Measurements from ENCODE around the gene ZFX.
"Not testable (repeated sequence)": the region's sequence is repeated elsewhere in the genome, so short reads cannot be mapped to it uniquely, and the experiment has no call there.

ZFX gene

GRCh38 chrX:24149351-24150050, at the start of gene ZFX:
TSS of gene ZFX (plus strand) at chrX:24149729. CDS start at chrX:24172743, 23,014 bp downstream.
- DNase-seq: peak; percentile 86

- no peak for DNase-seq
Observed at GRCh38 chrX:24100713-24101112, 48.8 kb upstream of the ZFX start.

DNA sequence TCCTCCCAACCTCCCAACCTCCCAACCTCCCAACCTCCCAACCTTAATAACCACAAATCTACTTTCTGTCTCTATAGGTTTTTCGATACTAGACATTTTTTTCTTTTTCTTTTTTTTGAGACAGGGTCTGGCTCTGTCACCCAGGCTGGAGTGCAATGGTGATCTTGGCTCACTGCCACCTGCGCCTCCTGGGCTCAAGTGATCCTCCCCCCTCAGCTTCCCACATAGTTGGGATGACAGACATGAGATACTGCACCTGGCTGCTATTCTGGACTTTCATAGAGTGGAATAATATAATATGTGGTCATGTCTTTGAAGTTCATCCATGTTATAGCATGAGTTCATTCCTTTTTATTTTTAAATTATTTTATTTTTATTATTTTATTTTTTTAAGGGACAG, 39.5 kb upstream of the ZFX start:
- DNase-seq: no peak

DNA sequence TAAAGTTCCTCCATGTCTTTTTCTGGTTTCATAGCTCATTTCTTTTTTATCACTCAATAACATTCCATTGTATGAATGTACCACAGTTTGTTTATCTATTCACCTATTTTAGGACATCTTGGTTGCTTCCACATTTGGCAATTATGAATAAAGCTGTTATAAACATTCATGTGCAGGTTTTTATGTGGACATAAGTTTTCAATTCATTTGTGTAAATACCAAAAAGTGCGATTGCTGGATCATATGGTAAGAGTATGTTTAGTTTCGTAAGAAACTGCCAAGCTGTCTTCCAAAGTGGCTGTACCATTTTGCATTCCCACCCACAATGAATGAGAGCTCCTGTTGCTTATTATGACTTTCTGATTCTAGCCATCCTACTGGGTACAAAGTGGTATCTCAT, 36.3 kb upstream of the ZFX start:
- DNase-seq: no peak

DNA sequence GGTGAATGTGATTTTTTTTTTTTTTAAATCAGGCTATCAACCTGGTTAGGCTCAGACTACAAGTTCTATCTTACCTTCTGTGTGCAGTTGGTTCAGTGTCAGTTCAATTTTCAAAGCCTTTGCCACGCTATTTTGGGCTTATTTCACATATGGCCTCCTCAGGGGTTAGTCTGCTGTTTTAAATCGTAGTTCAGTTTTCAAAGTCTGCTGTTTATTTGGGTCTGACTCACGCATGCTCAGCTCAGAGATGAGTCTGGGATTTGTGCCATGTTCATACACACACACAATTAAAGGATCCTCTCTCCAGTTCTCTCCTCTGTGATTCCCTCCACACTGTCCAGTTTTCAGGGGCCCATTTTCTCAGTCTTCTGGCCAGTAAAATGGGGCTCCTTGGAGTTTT, 32.3 kb upstream of the ZFX start:
- DNase-seq: no peak

GRCh38 chrX:24124244-24124799, 25.2 kb upstream of the ZFX start:
- DNase-seq: no peak

- no peak for DNase-seq
Observed at GRCh38 chrX:24125028-24125612, 24.4 kb upstream of the ZFX start.

DNA sequence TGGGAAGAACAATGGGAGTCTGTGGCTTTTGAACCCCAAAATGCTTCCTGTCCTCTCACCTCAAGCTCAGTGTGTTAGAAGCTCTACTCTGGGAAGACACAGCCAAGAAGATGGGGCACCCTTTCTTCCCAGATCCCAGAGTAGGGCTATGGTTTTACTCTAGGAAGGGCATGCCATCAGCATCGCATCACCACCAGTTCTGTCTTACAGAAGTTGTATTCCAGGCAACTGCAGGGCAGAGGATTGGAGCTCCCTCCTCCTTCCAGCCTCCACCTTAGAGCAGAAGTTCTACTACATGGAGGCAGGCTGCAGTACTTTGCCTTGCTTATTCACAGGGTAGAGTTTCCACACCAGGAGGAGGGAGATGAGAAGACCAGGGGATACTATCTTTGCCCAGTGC, 18.1 kb upstream of the ZFX start:
- no peak for DNase-seq

DNA sequence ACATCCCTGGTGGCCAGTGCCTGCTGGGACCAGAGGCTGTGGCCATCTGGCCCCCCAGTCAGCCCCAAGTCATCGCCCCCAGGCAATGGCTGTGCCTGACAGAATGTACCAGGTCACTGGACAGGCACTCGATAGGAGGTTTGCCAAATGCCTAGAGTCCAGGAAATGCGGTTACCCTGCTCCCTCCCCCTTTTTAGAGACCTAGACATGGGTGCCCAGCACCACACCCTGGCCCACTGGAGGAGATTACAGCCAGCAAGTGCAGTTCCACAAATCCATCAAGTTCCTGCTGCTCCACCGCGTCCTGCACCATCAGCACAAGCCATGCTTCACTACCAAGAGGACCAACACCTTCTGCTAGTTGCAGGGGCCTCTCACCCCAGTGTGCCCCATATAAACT, 16.2 kb upstream of the ZFX start:
- DNase-seq: no peak

DNA sequence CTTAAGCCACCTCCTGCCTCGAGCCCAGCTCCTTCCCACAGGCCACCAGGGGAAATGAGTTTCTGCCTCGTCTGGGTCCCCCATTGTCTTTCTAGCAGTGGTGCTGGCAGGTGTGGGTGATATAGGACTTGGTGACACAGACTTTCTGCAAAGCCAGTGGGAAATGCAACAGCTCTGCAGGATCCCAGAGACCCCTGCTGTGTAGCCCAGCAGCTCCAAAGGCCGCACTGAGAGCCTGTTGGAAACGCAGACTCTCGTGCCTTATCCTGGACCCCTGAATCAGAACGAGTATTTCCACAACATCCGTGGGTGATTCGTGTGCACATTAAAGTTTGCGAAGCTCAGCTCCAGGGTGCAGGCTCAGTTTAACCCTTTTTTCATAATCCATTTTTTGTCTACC, 13.8 kb upstream of the ZFX start:
- DNase-seq: not testable (repeated sequence)

GRCh38 chrX:24137192-24137591, 12.3 kb upstream of the ZFX start:
- no peak for DNase-seq

DNA sequence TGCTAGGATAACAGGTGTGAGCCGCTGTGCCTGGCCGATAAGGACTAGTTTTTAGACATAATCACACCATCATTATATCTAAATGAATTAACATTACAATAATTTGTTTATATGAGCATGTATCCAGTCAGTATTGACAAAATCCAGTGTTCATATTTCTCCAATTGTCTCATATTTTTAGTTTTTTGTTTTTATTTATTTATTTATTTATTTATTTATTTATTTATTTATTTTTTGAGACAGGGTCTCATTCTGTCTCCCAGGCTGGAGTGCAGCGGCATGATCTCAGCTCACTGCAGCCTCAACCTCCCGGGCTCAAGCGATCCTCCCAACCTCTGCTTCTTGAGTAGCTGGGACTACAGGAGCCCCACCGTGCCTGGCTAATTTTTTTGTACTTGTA, 5.5 kb upstream of the ZFX start:
- DNase-seq: not testable (repeated sequence)

DNA sequence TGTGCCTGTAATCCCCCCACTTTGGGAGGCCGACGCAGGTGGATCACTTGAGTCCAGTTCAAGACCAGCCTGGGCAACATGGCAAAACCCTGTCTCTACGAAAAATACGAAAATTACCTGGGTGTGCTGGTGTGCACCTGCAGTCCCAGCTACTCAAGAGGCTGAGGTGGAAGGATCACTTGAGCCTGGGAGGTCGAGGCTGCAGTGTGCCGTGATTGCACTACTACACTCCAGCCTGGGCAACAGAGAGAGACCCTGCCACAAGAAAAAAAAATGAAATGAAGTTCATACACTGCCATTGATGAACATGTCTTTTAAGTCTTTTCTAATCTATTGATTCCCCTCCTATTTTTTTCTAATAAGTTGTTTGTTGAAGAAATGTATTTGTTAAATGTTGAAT, 5.0 kb upstream of the ZFX start:
- no peak for DNase-seq

GRCh38 chrX:24145303-24146186, 4.0 kb upstream of the ZFX start:
- DNase-seq: no peak

DNA sequence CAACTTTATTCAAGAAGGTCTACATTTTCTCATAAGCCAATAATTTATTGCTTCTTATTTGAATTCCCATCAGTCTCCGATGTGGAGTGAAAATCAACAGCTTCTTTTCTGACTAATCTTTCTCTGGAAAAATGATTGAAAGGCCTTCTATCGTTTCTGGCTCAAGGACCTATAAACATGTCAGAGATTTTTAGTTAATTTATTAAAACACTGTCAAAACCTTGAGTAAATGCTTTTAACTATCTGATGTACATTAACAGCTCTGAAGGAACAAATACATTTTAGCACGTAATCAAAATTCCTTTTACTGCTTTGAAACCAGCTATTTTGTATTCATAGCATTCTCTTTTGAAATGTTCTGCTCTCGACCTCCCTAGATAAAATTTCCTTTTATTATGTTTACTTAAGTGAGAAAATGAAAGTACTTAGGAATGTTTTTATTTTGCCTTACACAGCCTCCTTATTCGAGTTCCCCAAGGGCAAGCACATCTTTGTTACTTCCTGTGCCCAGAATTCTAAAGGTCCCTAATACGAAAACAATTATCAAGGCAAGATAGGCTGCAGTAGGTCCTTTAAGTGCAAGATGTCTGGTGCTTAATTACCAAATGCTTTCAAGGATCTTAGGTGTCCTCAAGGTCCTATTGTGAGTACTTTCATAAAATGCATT, 3.1 kb upstream of the ZFX start:
- DNase-seq: no peak

DNA sequence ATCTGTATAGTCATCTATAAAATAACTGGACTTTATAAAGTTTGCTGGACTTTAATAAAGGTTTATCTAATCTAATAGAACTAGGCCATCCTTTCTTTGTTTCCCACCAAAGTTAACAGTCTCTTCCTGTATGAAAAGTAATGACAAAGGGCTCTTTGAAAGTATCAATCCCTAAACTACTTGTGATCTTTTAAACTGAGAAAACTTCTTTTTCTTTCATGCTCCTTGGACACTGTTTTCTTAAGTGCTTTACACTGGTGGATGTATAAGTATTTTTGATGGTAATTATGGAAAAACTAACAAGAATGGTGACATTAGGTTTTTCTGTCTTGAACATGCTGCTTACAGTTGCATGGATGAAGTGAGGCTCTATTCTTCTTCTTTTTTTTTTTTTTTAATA, 2.4 kb upstream of the ZFX start:
- no peak for DNase-seq

- peak; percentile 44 for DNase-seq
Observed at GRCh38 chrX:24148121-24148520, 1.4 kb upstream of the ZFX start.

DNA sequence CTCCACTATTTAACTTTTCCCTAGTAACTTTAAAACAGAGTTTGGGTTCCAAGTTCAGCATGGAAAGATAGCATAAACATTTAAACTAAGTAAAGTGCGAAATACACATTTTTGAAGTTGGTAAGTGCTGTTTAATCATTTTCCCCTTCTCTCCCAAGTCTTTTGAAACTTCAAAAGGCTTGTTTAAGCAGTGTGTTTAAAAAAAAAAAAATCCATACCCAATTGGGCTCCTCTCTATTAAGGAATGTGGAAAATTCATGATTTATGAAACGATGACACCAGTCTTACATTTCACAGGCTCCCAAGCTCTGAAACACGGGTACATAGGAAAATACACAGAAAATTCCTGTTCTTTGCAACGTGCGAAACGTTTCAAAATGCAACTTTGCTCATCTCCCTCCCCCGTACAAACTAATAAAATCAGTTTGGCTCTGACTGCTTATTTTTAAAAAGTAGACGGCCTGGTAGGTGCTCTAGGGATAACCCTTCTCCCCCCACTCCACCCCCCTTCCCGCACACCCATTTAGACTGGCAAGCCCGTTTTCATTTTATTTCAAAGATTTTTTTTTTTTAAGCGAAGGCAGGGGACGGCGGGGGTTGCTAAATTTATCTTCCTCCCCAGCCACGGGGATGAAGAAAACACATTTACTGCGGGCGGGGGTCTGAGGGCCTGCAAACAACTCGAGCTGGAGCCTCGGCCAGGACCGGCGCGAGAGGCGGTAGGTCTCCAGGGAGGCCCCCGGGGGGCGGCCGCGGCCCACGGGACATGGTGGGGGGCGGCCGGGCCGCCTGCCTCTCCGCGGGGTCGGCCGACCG, 786 bp upstream of the ZFX start:
- peak; percentile 30 for DNase-seq

DNA sequence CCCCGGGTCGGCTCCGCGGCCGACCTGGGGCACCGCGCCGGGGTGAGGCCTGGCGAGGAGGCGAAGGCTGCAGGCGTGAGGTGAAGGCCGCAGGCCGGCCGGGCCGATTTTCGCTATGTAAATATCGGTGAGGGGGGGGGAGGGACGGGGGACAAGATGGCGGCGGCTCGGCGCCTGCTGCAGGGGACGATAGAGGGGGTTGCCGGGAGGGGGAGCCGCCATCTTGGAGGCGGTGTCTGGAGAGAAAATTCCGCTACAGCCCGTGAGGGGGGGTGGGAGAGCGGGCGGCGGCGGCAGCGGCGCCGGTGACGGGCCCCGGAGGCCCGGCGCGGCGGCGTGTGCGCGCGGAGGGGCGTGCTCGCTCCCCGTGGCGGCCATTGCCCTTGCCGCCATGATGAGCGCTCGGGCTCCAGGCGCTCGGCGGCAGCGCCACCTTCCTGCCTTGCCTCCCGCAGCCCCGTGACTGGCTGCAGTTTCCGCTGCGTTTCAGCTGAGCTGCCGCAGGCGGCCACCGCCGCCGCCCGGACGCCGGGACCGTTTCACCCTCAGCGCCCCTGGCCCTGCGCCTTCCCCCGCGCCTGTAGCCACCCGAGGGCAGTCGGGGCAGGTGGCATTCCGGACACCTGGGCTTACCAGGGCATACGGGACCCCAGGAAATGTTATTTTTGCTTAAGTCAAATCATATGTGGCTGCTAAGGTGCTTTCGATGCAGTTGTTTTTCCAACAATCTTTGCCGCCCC, 692 bp downstream of the ZFX start:
- DNase-seq: peak; percentile 93

DNA sequence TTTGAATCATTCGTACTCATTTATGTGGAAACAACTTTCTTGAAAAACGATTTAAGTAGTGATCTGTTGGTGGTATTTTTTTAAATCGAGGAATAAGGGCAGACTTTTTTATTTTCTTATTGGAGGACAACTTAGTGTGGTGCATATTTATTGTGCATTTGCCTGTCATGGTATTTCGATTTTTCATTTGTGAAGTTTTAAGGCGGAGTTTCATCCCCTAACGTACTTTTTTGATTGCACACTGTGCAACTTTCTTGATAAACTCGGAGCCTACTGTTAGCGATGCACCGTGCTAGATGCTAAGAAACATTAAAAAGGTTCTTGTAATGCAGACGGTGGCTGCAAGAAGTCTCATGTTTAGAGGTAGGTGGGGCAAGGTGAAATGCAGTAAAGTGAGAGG, 1.4 kb downstream of the ZFX start:
- no peak for DNase-seq

GRCh38 chrX:24151513-24151912, 2.0 kb downstream of the ZFX start:
- DNase-seq: no peak
